GM12878 (cell line): Measurements from ENCODE around the gene GJD2. TPM values are rescaled to one million over a fixed set of nuclear protein-coding genes. Genes with fewer than 3 reads are reported as not detected.

Experiments used
- ATAC-seq: fragments of 200-7000 bp; cut with Tn5 transposase; 3 replicates; pipeline ENCODE4 v1.9.1; 2020; ENCODE audit warnings: mild to moderate bottlenecking, moderate library complexity
- BruUV-seq: library from RNA; stranded (reverse); fragments of 400-500 nt; replicated peaks from 2 replicates; lab custom pipeline; 2021; lab: Mats Ljungman, UMichigan
- CTCF ChIA-PET: fragments of 300-600 bp; sonication (Branson Sonifier 250); formaldehyde crosslinking; extraction: SDS; loops from one replicate; lab custom pipeline; 2021; ENCODE audit warnings: inconsistent platforms; lab: Yijun Ruan, JAX
- POLR2A ChIA-PET: fragments of 350-600 bp; formaldehyde crosslinking; extraction: SDS; loops from one replicate; lab custom pipeline; 2021; ENCODE audit warnings: inconsistent platforms; lab: Charles Lee
- RAD21 ChIA-PET: fragments of 300-600 bp; sonication (Branson Sonifier 250); formaldehyde crosslinking; loops from one replicate; lab custom pipeline; 2023; ENCODE audit warnings: antibody characterized with exemption; ENCODE audit not compliant: unreplicated experiment; lab: Charles Lee
- SMC1A ChIA-PET: fragments of 300-600 bp; sonication (Branson Sonifier 250); formaldehyde crosslinking; loops from one replicate; lab custom pipeline; 2023; ENCODE audit not compliant: unreplicated experiment, uncharacterized antibody; lab: Charles Lee
- DNase-seq: peaks from one replicate; pipeline ENCODE4 v3.0.0-alpha.2; 2011; ENCODE audit warnings: low read depth, low spot score
- FAIRE-seq: peaks from 3 replicates; lab custom pipeline; 2011; peaks lifted over from hg19 to GRCh38; lab: Jason Lieb, UNC
- H2AFZ ChIP-seq: 2 replicates; pipeline ENCODE4 v1.6.0; 2011; ENCODE audit warnings: low read depth, low read length, control low read depth; ENCODE audit not compliant: control insufficient read depth
- H3K27ac ChIP-seq: 2 replicates; pipeline ENCODE4 v1.5.1; 2011; ENCODE audit warnings: control low read depth; ENCODE audit not compliant: control insufficient read depth, insufficient read depth
- H3K27me3 ChIP-seq, 2 experiments: replicated peaks in 1 of 2; 2 replicates each; pipeline versions ENCODE4 v1.6.0 to v1.6.1; 2011; ENCODE audit warnings: low read length in 1 of 2; ENCODE audit not compliant: control insufficient read depth in 2 of 2, insufficient read depth in 2 of 2
- H3K36me3 ChIP-seq, 2 experiments: 2 replicates each; pipeline ENCODE4 v1.5.1; 2011; ENCODE audit warnings: low read length in 1 of 2; ENCODE audit not compliant: control insufficient read depth in 2 of 2, insufficient read depth in 2 of 2
- H3K4me1 ChIP-seq: 2 replicates; pipeline ENCODE4 v1.6.1; 2011; ENCODE audit warnings: mild to moderate bottlenecking, low read length, moderate library complexity, mixed read lengths; ENCODE audit not compliant: control insufficient read depth, insufficient read depth
- H3K4me2 ChIP-seq: 2 replicates; pipeline ENCODE4 v1.6.0; 2011; ENCODE audit warnings: control low read depth; ENCODE audit not compliant: control insufficient read depth, insufficient read depth
- H3K4me3 ChIP-seq: fragments of 200-600 bp; sonication (generic); 2 replicates; pipeline ENCODE4 v1.5.1; 2016
- H3K79me2 ChIP-seq: 2 replicates; pipeline ENCODE4 v1.6.0; 2011; ENCODE audit warnings: low read length; ENCODE audit not compliant: control insufficient read depth, insufficient read depth
- H3K9ac ChIP-seq: 2 replicates; pipeline ENCODE4 v1.8.0; 2011; ENCODE audit warnings: low read length, control low read depth, mixed read lengths; ENCODE audit not compliant: control insufficient read depth, insufficient read depth
- H3K9me3 ChIP-seq: replicated peaks from 3 replicates; pipeline ENCODE4 v1.5.1; 2011; ENCODE audit warnings: mild to moderate bottlenecking, low read length; ENCODE audit not compliant: control insufficient read depth, insufficient read depth
- H4K20me1 ChIP-seq: 2 replicates; pipeline ENCODE4 v1.6.0; 2011; ENCODE audit not compliant: control insufficient read depth, insufficient read depth
- BCL11A ChIP-seq: IDR thresholded peaks from 2 replicates; pipeline ENCODE4 v1.6.1; 2011; ENCODE audit warnings: low read depth, low read length
- BHLHE40 ChIP-seq, 2 experiments: fragments of 450-650 bp in 1 of 2; IDR thresholded peaks; 2 replicates each; pipeline ENCODE4 v1.6.1; 2011 to 2017; ENCODE audit warnings: low read depth in 2 of 2, borderline replicate concordance in 1 of 2, improper control_type of control experiment in 1 of 2, low read length in 1 of 2, mild to moderate bottlenecking in 1 of 2
- CEBPZ ChIP-seq: fragments of 150-350 bp; IDR thresholded peaks from 2 replicates; pipeline ENCODE4 v1.6.1; 2016; ENCODE audit warnings: low read depth, low read length
- ELK1 ChIP-seq: IDR thresholded peaks from 2 replicates; pipeline ENCODE4 v1.6.1; 2012; ENCODE audit warnings: low read depth, low read length, improper control_type of control experiment
- FOXK2 ChIP-seq: fragments of 450-650 bp; IDR thresholded peaks from 2 replicates; pipeline ENCODE4 v1.6.1; 2017; ENCODE audit warnings: mild to moderate bottlenecking, moderate library complexity
- IRF5 ChIP-seq: fragments of 450-650 bp; IDR thresholded peaks from 2 replicates; pipeline ENCODE4 v1.6.1; 2017; ENCODE audit warnings: borderline replicate concordance
- MEF2A ChIP-seq: IDR thresholded peaks from 2 replicates; pipeline ENCODE4 v1.6.1; 2011; ENCODE audit warnings: low read depth, mild to moderate bottlenecking, low read length, moderate library complexity; ENCODE audit not compliant: insufficient read depth
- MYB ChIP-seq: fragments of 150-350 bp; IDR thresholded peaks from 2 replicates; pipeline ENCODE4 v1.6.1; 2014; ENCODE audit warnings: mild to moderate bottlenecking, low read depth, low read length, borderline replicate concordance
- NFYB ChIP-seq: IDR thresholded peaks from 2 replicates; pipeline ENCODE4 v1.6.1; 2011; ENCODE audit warnings: low read depth, mild to moderate bottlenecking, low read length, improper control_type of control experiment, moderate library complexity; ENCODE audit not compliant: insufficient read depth
- NR2F1 ChIP-seq: fragments of 450-650 bp; conservative IDR thresholded peaks from 2 replicates; pipeline ENCODE4 v1.6.1; 2017; ENCODE audit warnings: mild to moderate bottlenecking
- PAX8 ChIP-seq: fragments of 450-650 bp; IDR thresholded peaks from 2 replicates; pipeline ENCODE4 v1.6.1; 2017; ENCODE audit warnings: mild to moderate bottlenecking, moderate library complexity
- SUZ12 ChIP-seq: fragments of 200-600 bp; sonication (generic); IDR thresholded peaks from one replicate; pipeline ENCODE4 v1.6.1; 2018; ENCODE audit warnings: antibody characterized with exemption, mild to moderate bottlenecking; ENCODE audit not compliant: unreplicated experiment
- TCF3 ChIP-seq: IDR thresholded peaks from 2 replicates; pipeline ENCODE4 v1.6.1; 2012; ENCODE audit warnings: low read depth, mild to moderate bottlenecking, low read length, borderline replicate concordance; ENCODE audit not compliant: insufficient read depth
- USF1 ChIP-seq: IDR thresholded peaks from 2 replicates; pipeline ENCODE4 v1.6.1; 2011; ENCODE audit warnings: borderline replicate concordance, low read depth, mild to moderate bottlenecking, moderate library complexity, mixed read lengths, low read length; ENCODE audit not compliant: insufficient read depth; ENCODE audit errors: extremely low read length
- ZNF207 ChIP-seq: fragments of 450-650 bp; IDR thresholded peaks from 2 replicates; pipeline ENCODE4 v1.6.1; 2014; ENCODE audit warnings: antibody characterized with exemption, mild to moderate bottlenecking, borderline replicate concordance
- ZZZ3 ChIP-seq: IDR thresholded peaks from 2 replicates; pipeline ENCODE4 v1.6.1; 2011; ENCODE audit warnings: low read depth; ENCODE audit not compliant: control insufficient read depth, insufficient read length
- WGBS: methylation state at CpG from one replicate; pipeline ENCODE4 v1.1.6; 2016; ENCODE audit warnings: low lambda C conversion rate; ENCODE audit not compliant: insufficient replicate concordance, insufficient coverage; ENCODE audit errors: missing lambda C conversion rate; 5-methylcytosine and 5-hydroxymethylcytosine counted together
- in situ Hi-C: fragments of 300-500 bp; cut with MboI; formaldehyde crosslinking; loops from 9 replicates; pipeline ENCODE4 v1.14.3; 2018; ENCODE audit warnings: mixed read lengths
- intact Hi-C: fragments of 100-400 bp; cut with micrococcal nuclease; formaldehyde crosslinking; loops from one replicate; pipeline ENCODE4 v1.14.2; 2022; ENCODE audit not compliant: unreplicated experiment
- polyA plus RNA-seq, 11 experiments: library from polyadenylated mRNA; depleted of rRNA in 4 of 11; unstranded in 6 of 11; stranded (reverse) in 5 of 11; fragments of >200 nt; fragmentation: Nextera tagmentation in 4 of 11; fragmentation: Illumina TruSeq in 1 of 11; extraction: Ambion mirVana in 4 of 11; extraction: Trizol in 1 of 11; gene quantifications; 1 replicate in 1 of 11; 2 replicates in 10 of 11; pipeline versions ENCODE4 v1.2.1 to v1.2.3, GENCODE V29; 2011 to 2016; ENCODE audit warnings: inconsistent platforms in 2 of 11, missing spikeins in 2 of 11, low read depth in 1 of 11
- total RNA-seq, 4 experiments: library from RNA; depleted of rRNA in 3 of 4; stranded (reverse); fragments of >200 nt in 3 of 4; fragmentation: Illumina TruSeq in 1 of 4; extraction: Trizol in 1 of 4; gene quantifications; 2 replicates each; pipeline versions ENCODE4 v1.2.1 to v1.2.3, GENCODE V29; 2013 to 2021

Gene GJD2
- total and polyA plus RNA-seq, 10 of the 15 experiments (the other 5 are each of a cell fraction or from before 2014, with no cell fraction given): not detected

GRCh38 chr15:34718681-34719665 is 35.8 kb downstream of the GJD2 start:
- CTCF ChIA-PET: interaction anchor here (1.1 kb wide), 1 partner anchor 10 kb away, joined by 3 read pairs; no protein-coding TSS in a partner anchor
- Histone ChIP-seq H3K36me3 (no peaks in the 10 kb centered on the region), H3K4me1 (no peaks in the 10 kb centered on the region), H3K27me3 (peaks cover 0 to 2% of the 10 kb centered on the region in 2 experiments; a peak in 3 of 4 replicates), H3K9ac (no peak overlapping the region), H3K4me2 (no peak overlapping the region), H3K9me3 (no peaks in the 10 kb centered on the region), H3K79me2 (no peaks in the 10 kb centered on the region), H3K4me3 (no peak overlapping the region), H2AFZ (no peak overlapping the region), H4K20me1 (no peaks in the 10 kb centered on the region), H3K27ac (no peak overlapping the region)
- RAD21 ChIA-PET: no interaction called here
- SMC1A ChIA-PET: no interaction called here
- no peak for FAIRE-seq
- no peak for DNase-seq
- intact Hi-C loops (no loop called here), in situ Hi-C loops (no loop called here)
- no TSS peak for BruUV-seq
- WGBS: 72% methylated on average over 1 of the region's 1 CpG
- POLR2A ChIA-PET: no interaction called here
- ATAC-seq: no peak
- TF ChIP-seq TCF3: no peak
- TF ChIP-seq BCL11A: no peak
- no peak for TF ChIP-seq ZNF207
- TF ChIP-seq NR2F1: no peak
- TF ChIP-seq FOXK2: no peak
- no peak for TF ChIP-seq PAX8
- no peak for TF ChIP-seq MYB
- TF ChIP-seq NFYB: no peak
- TF ChIP-seq SUZ12: no peak
- no peak for TF ChIP-seq CEBPZ
- TF ChIP-seq IRF5: no peak
- no peak for TF ChIP-seq ZZZ3
- TF ChIP-seq ELK1: no peak
- no peak for TF ChIP-seq USF1
- TF ChIP-seq BHLHE40 (IDR thresholded peaks at IDR 0.05; ENCODE audit: borderline replicate concordance in 1 of 2, low read depth in 2 of 2, low read length in 1 of 2): no peak
- TF ChIP-seq MEF2A: no peak
